ENCODE results near the gene USP5. TPM values are rescaled to one million over a fixed set of nuclear protein-coding genes. Genes with fewer than 3 reads are reported as not detected.
"Not testable (repeated sequence)": the region's sequence is repeated elsewhere in the genome, so short reads cannot be mapped to it uniquely, and the experiment has no call there.

USP5 gene
- total RNA-seq, 2 experiments from 2014 or later = 31.8 to 33.4 TPM

GRCh38 chr12:6883683-6884082, 31.7 kb downstream of the USP5 start:
- intact Hi-C loops (cut with DNase I, micrococcal nuclease) = no loop called here
- CTCF ChIA-PET = interaction anchor here (1.8 kb wide), 1 partner anchor 11 kb away, joined by 7 read pairs; the partner anchor contains the start of gene SPSB2
- Mint-ChIP-seq H3K4me1 (ENCODE audit: low read depth) (no peaks in the 10 kb centered on the region), H3K9me3 (no peaks in the 10 kb centered on the region), H3K36me3 (ENCODE audit: low read depth) (no peaks in the 10 kb centered on the region), H3K27ac (no peak overlapping the region), H3K27me3 (no peaks in the 10 kb centered on the region), H3K4me3 (no peak overlapping the region)
- no peaks in the 10 kb centered on the region for H3K27me3 ChIP-seq (ENCODE audit: control insufficient read depth in 1 of 2, insufficient read depth in 2 of 2, low read length in 2 of 2)
- DNase-seq (no peak), ATAC-seq (ENCODE audit: poor library complexity) (no peak)
- no peaks in the 10 kb centered on the region for H3K9me3 ChIP-seq (ENCODE audit: control insufficient read depth in 1 of 2, insufficient read depth in 1 of 2, low read length in 2 of 2)
- POLR2A ChIA-PET = interaction anchor here (3.1 kb wide), 1 partner anchor 10 kb away, joined by 14 read pairs; the partner anchor contains the start of gene SPSB2
- no peak overlapping the region for H3K4me3 ChIP-seq (ENCODE audit: low read length)
- H3K36me3 ChIP-seq (ENCODE audit: insufficient read depth, low read length) = peaks cover 11% of the 10 kb centered on the region
- no peak overlapping the region for H3K27ac ChIP-seq (ENCODE audit: low read depth in 1 of 2, low read length in 2 of 2)
- no peak for TF ChIP-seq CTCF (IDR thresholded peaks at IDR 0.05)
- H3K4me1 ChIP-seq (ENCODE audit: insufficient read depth, low read length) = no peaks in the 10 kb centered on the region

- H3K27me3 Mint-ChIP-seq = no peaks in the 10 kb centered on the region
- H3K9me3 ChIP-seq (ENCODE audit: control insufficient read depth in 1 of 2, insufficient read depth in 1 of 2, low read length in 2 of 2) = no peaks in the 10 kb centered on the region
- ATAC-seq (ENCODE audit: poor library complexity) (no peak), DNase-seq (no peak)
- H3K36me3 Mint-ChIP-seq (ENCODE audit: low read depth) = no peaks in the 10 kb centered on the region
- POLR2A ChIA-PET = interaction anchor here (1.0 kb wide), 1 partner anchor 32 kb away, joined by 3 read pairs; the partner anchor contains the start of gene USP5
- no peaks in the 10 kb centered on the region for H3K4me1 Mint-ChIP-seq (ENCODE audit: low read depth)
- no peaks in the 10 kb centered on the region for H3K4me1 ChIP-seq (ENCODE audit: insufficient read depth, low read length)
- no peak overlapping the region for H3K4me3 Mint-ChIP-seq
- CTCF ChIA-PET = interaction anchor here (0.6 kb wide), 1 partner anchor 360 kb away, joined by 4 read pairs; no protein-coding TSS in a partner anchor
- no peak for TF ChIP-seq CTCF (IDR thresholded peaks at IDR 0.05)
- H3K27ac Mint-ChIP-seq = no peak overlapping the region
- intact Hi-C loops (cut with DNase I, micrococcal nuclease) = no loop called here
- H3K36me3 ChIP-seq (ENCODE audit: insufficient read depth, low read length) = peaks cover 11% of the 10 kb centered on the region
- no peaks in the 10 kb centered on the region for H3K27me3 ChIP-seq (ENCODE audit: control insufficient read depth in 1 of 2, insufficient read depth in 2 of 2, low read length in 2 of 2)
- no peak overlapping the region for H3K27ac ChIP-seq (ENCODE audit: low read depth in 1 of 2, low read length in 2 of 2)
- no peaks in the 10 kb centered on the region for H3K9me3 Mint-ChIP-seq
- H3K4me3 ChIP-seq (ENCODE audit: low read length) = no peak overlapping the region
Measured at GRCh38 chr12:6884539-6884938, 32.6 kb downstream of the USP5 start.

GRCh38 chr12:6886206-6886999, 34.5 kb downstream of the USP5 start:
- intact Hi-C loops (cut with DNase I, micrococcal nuclease); ATAC-seq (ENCODE audit: poor library complexity); H3K4me3 ChIP-seq (ENCODE audit: low read length); H3K36me3 Mint-ChIP-seq (ENCODE audit: low read depth); POLR2A ChIA-PET; H3K27me3 ChIP-seq (ENCODE audit: control insufficient read depth in 1 of 2, insufficient read depth in 2 of 2, low read length in 2 of 2); H3K9me3 Mint-ChIP-seq; H3K4me1 ChIP-seq (ENCODE audit: insufficient read depth, low read length); DNase-seq; H3K27ac Mint-ChIP-seq; H3K4me3 Mint-ChIP-seq; H3K27ac ChIP-seq (ENCODE audit: low read depth in 1 of 2, low read length in 2 of 2); H3K27me3 Mint-ChIP-seq; H3K9me3 ChIP-seq (ENCODE audit: control insufficient read depth in 1 of 2, insufficient read depth in 1 of 2, low read length in 2 of 2); H3K4me1 Mint-ChIP-seq (ENCODE audit: low read depth): not testable (repeated sequence)
- peaks cover 11% of the 10 kb centered on the region for H3K36me3 ChIP-seq (ENCODE audit: insufficient read depth, low read length)
- CTCF ChIA-PET = interaction anchor here (1.2 to 1.9 kb wide), 2 partner anchors 12 to 14 kb away, joined by 3 to 8 read pairs; partner anchors contain the start of gene SPSB2
